Type B pancreatic cell (in vitro differentiated cells): ENCODE data around the gene U2AF1L4. TPM values are rescaled to one million over a fixed set of nuclear protein-coding genes. Genes with fewer than 3 reads are reported as not detected.
A peak's percentile ranks its signal among the peaks of the same experiment; 100 is the strongest.

Experiments
- DNase-seq: peaks from one replicate; pipeline ENCODE4 v3.0.0; 2021; ENCODE audit warnings: mixed read lengths; ENCODE audit not compliant: unreplicated experiment; ENCODE audit errors: extremely low spot score
- H3K27ac Mint-ChIP-seq: 2 replicates; pipeline ENCODE4 v1.8.0; 2021; ENCODE audit warnings: mild to moderate bottlenecking, mixed read lengths
- H3K27me3 Mint-ChIP-seq: 2 replicates; pipeline ENCODE4 v1.8.0; 2021; ENCODE audit warnings: mixed read lengths
- H3K36me3 Mint-ChIP-seq: 2 replicates; pipeline ENCODE4 v1.8.0; 2021; ENCODE audit warnings: mixed read lengths
- H3K4me1 Mint-ChIP-seq: one replicate; pipeline ENCODE4 v1.8.0; 2021; ENCODE audit warnings: mixed read lengths; ENCODE audit not compliant: unreplicated experiment
- H3K4me3 Mint-ChIP-seq: 2 replicates; pipeline ENCODE4 v1.8.0; 2021; ENCODE audit warnings: mild to moderate bottlenecking, mixed read lengths
- H3K9me3 Mint-ChIP-seq: 2 replicates; pipeline ENCODE4 v1.8.0; 2021; ENCODE audit warnings: mixed read lengths
- total RNA-seq: library from RNA; stranded (reverse); gene quantifications from 2 replicates; pipeline ENCODE4 v1.2.1, GENCODE V29; 2021; ENCODE audit warnings: low replicate concordance
- TF ChIP-seq, protein P1 (sequence below): fragments of 200-600 bp; sonication (generic); conservative IDR thresholded peaks from 2 replicates; pipeline ENCODE4 v1.5.0; 2021; ENCODE audit warnings: antibody characterized with exemption, mild to moderate bottlenecking

U2AF1L4 gene
- total RNA-seq, 1 donor from 2014 or later = 25.4 TPM

DNA sequence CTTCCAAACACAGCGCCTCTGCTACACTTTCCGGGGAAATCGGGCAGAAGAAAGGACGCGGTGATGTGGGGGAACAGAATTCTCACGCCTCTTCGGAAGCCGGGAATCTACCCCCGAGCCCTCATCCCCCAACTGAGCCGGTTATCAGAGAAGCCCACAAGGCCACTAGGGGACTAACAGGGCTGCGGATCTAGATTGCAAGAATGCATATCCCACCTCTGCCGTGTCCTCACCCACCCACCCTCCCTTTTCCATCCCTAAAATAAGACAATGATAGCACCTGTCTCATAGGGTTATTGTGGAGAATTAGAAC, 4.1 kb downstream of the U2AF1L4 start:
- H3K27ac Mint-ChIP-seq = peak overlapping the region; percentile 82
- peaks cover 14% of the 10 kb centered on the region for H3K4me1 Mint-ChIP-seq
- H3K27me3 Mint-ChIP-seq = no peaks in the 10 kb centered on the region
- peaks cover 4% of the 10 kb centered on the region for H3K36me3 Mint-ChIP-seq
- H3K9me3 Mint-ChIP-seq = no peaks in the 10 kb centered on the region
- H3K4me3 Mint-ChIP-seq = peak overlapping the region; percentile 90
- no peak for DNase-seq
- TF ChIP-seq, protein P1, sequence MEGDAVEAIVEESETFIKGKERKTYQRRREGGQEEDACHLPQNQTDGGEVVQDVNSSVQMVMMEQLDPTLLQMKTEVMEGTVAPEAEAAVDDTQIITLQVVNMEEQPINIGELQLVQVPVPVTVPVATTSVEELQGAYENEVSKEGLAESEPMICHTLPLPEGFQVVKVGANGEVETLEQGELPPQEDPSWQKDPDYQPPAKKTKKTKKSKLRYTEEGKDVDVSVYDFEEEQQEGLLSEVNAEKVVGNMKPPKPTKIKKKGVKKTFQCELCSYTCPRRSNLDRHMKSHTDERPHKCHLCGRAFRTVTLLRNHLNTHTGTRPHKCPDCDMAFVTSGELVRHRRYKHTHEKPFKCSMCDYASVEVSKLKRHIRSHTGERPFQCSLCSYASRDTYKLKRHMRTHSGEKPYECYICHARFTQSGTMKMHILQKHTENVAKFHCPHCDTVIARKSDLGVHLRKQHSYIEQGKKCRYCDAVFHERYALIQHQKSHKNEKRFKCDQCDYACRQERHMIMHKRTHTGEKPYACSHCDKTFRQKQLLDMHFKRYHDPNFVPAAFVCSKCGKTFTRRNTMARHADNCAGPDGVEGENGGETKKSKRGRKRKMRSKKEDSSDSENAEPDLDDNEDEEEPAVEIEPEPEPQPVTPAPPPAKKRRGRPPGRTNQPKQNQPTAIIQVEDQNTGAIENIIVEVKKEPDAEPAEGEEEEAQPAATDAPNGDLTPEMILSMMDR = peak; percentile 62

DNA sequence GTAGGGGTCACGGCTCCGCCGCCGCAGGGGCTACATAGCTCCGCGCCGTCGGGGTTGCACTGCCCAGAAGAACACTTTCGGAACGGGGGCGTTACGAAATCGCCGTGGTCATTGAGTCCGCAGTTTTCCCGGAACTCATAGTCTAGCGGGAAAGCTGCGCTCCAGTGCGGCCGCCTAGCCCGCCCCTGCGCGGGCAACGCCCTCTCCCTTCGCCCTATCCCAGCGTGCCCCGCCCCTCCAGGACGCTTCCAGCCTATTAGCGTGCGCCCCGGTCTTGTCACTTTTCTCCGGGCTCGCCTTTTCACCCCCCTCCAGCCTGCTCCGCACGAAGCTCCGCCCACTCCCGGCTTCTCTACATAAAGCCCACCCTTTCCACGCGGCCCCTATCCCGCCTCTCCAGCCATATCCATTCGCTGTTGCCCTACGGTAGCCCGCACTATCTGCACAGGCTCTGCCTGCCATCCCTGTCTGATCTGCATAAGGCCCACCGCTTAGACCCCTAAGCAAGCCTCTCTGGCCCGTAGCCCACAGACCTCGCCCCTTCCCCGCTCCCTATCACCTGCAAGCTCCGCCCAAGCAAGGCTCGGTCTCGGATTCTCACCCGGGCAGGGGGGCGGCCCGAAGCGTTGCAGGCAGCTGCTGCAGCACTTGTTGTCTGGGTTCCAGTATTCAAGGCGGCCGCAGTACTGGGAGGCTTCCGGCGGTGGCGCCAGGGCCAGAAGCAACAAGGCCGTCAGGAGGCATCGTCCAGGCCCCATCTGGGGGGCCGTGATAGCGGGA, 4.6 kb downstream of the U2AF1L4 start:
- Mint-ChIP-seq H3K27me3 (no peaks in the 10 kb centered on the region), H3K27ac (peak overlapping the region; percentile 82), H3K4me3 (peak overlapping the region; percentile 90), H3K4me1 (peaks cover 13% of the 10 kb centered on the region), H3K36me3 (peaks cover 4% of the 10 kb centered on the region), H3K9me3 (no peaks in the 10 kb centered on the region)
- peak; percentile 98 for DNase-seq
- TF ChIP-seq, protein P1 = no peak

DNA sequence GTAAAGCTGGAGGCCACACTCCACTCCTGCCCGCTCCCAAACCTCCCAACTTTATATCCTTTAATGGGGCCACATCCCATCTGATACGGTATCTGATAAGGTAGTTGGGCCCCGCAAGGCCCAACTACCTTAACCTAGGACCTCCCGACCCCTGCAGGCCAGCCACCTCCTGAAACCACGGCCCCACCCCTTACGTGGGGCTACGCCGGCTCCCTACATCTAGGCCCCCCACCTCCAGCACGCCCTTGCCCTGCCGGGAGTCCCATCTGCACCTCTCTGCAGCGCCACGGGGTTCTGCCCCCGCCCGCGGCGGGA, 5.2 kb downstream of the U2AF1L4 start:
- Mint-ChIP-seq H3K9me3 (no peaks in the 10 kb centered on the region), H3K4me3 (peak overlapping the region; percentile 90), H3K36me3 (peaks cover 4% of the 10 kb centered on the region), H3K27ac (peak overlapping the region; percentile 82), H3K4me1 (peaks cover 8% of the 10 kb centered on the region), H3K27me3 (no peaks in the 10 kb centered on the region)
- DNase-seq = no peak
- TF ChIP-seq, protein P1 = no peak

DNA sequence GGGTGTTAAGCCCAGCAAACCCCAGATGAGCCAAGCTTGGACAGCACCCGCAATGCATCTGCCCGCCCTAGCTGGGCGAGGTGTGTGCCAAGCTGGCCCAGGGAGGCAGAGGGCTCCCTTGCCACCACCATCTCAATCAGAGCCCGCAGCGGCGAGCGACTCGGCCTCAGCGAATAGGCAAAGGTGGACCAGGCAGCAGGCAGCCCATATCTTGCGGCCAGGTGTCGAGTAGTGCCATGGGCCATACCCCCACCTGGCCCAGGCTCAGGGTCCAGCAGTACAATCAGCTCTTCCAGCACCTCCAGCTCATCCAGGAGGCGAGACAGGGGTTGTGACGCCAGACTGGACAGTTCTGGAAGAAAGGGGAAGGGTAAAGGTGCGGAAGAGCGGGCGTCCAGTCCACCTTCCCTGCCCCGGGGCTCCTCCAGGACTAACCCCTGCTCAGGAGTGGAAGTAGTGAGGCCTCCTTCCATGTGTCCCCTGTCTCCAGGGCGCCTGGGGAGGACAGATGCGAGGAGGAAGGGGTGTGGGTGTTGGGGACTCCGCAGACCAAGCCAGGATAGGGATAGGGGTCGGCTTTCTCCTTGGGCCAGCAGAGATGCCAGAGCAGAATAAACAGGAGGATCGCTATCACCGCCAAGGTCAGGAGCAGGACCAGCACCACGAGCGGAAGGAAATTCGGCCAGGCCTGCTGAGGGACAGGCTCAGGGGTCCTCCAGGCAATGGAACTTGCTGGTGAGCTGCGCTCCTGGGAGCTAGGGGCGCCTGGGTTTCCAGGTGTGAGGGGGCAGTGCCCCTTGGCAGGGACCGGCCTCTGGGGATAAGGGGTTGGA, 5.7 kb downstream of the U2AF1L4 start:
- DNase-seq = no peak
- Mint-ChIP-seq H3K4me1 (peaks cover 6% of the 10 kb centered on the region), H3K27me3 (no peaks in the 10 kb centered on the region), H3K27ac (no peak overlapping the region), H3K9me3 (no peaks in the 10 kb centered on the region), H3K36me3 (peaks cover 4% of the 10 kb centered on the region), H3K4me3 (peak overlapping the region; percentile 68)
- TF ChIP-seq, protein P1 = no peak

DNA sequence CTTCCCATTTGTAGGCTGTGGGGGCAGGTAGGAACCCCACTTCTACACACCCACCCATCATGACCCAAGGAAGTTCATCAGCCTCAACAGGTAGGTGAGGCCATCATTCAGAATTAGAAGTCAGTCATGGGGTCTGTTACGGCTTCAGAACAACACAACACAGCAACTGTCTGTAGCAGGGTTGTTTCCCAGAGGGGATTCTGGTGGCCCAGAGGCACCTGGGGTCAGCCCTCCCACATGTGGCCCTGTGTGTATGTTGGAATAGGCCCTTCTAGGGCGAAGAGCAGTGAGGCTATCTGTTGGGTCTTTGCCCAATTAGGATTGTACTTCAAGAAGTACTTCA, 6.4 kb downstream of the U2AF1L4 start:
- H3K4me3 Mint-ChIP-seq = peak overlapping the region; percentile 34
- no peaks in the 10 kb centered on the region for H3K9me3 Mint-ChIP-seq
- TF ChIP-seq, protein P1 = no peak

More for the DNA sequence above, 6.4 kb downstream of the U2AF1L4 start:
- Mint-ChIP-seq H3K27ac (no peak overlapping the region), H3K36me3 (peaks cover 4% of the 10 kb centered on the region), H3K4me1 (peaks cover 3% of the 10 kb centered on the region), H3K27me3 (no peaks in the 10 kb centered on the region)
- DNase-seq = no peak
